ENCODE data around the gene ABTB2.
"Not testable (repeated sequence)": the region's sequence is repeated elsewhere in the genome, so short reads cannot be mapped to it uniquely, and the experiment has no call there.

Gene ABTB2

GRCh38 chr11:34256626-34257025, 101.2 kb downstream of the ABTB2 start:
- DNase-seq = no peak

DNA sequence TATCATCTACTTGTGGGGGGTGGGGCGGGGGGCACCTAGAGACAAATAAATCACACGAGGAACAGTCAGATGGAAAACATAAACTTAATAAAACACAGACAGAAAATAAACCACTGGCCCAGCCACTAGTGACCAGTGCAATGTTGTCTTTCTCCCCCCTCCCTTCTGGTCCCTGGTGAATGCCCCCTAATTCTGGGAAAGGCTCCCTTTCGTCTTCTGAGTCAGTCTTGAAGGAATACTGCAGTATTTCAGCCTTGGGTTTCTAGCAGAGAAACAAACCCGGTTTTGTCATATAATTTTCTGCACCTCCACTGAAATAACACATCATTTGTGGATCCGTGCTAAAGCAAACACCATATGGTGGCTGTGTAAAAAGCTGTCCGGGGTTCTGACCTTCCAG, 101.7 kb downstream of the ABTB2 start:
- DNase-seq = no peak

DNA sequence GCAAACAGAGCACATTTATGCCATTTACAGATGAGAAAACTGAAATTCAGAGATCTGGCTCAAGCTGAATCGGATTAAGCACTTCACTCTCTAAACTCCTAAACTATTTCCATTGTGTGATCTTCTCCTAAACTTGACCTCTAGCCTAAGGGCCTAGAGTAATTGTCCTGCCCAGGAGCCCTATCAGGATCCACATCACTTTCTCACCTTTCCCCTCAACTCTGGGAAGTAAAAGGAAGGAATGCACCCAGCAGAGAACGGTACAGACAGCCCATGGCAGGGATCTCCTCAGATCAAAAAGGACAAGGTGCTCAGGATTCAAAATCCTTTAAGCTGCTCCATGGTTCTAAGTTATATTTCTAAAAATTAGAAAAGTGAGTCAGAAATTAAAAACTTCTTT, 102.7 kb downstream of the ABTB2 start:
- DNase-seq = no peak

DNA sequence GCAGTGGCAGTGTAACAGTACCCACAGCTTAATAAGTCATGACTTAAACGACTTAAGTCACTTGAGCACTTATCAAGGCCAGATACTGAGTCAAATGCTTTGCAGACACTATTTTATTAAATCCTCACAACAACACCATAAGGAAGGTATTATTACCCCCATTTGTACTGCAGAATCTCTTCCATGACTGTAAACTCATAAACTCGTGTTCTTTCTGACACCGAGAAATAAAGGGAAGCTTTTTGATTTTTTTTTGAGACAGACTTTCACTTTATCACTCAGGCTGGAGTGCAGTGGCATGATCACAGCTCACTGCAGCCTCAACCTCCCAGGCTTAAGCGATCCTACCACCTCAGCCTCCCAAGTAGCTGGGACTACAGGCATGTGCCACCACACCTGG, 103.8 kb downstream of the ABTB2 start:
- no peak for DNase-seq

GRCh38 chr11:34252651-34253050, 105.2 kb downstream of the ABTB2 start:
- DNase-seq = no peak

GRCh38 chr11:34252015-34252414, 105.8 kb downstream of the ABTB2 start:
- no peak for DNase-seq

DNA sequence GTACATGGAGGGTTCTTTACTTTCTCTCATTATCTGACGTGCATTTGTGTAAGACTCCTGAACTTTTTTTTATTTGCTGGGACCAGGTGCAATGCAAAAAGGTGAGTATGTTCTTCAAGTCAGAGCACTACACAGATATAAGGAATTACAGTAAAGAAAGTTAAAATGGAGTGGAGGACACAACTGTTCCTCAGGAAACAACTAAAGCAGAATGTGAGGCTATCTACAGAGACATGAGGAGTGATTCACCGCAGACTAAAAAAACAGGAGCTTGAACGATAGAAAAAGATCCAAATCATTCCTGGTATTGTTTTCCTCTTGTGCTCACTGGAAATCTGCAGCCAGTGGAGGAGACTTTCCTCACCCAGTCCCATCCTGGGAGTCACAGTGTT, 106.2 kb downstream of the ABTB2 start:
- no peak for DNase-seq

DNA sequence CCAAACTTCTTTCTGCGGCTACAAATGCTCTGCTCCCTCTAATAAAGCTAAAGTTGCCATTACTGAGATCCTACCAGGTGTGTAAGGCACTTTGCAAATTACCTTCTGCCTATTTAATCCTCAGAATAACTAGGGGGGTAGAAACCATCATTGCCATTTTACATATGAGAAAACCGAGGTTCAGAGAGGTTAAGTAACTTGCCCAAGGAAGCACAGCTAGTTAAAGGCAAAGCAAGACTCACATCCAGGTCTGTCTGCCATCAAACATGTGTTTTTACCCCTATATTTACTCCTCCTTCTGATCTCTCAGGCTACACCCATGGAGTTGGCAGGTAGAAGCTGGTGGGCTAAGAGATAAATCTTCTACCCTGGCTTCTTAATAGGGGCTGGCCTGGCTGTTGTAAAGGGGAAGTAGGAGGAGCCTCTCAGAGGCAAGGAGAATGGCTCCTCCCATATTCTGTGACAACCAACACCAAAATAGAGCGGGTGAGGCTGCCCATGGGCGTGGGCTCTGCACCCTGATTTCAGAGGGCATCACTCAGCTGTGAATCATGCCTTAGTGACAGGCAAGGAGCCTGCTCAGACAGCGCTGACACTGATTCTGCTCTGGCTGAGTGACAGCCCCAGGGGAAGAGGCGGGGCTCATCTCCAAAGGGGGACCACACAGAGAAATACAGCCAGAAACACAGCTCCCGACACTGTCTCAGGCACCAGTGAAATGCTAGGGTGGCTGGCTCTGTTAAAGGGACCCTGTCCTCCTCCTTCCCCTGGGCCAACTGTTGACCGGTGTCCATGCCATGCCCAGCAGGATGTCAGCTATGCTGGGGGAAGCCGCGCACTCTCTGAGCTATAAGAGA, 106.8 kb downstream of the ABTB2 start:
- peak; percentile 79 for DNase-seq

DNA sequence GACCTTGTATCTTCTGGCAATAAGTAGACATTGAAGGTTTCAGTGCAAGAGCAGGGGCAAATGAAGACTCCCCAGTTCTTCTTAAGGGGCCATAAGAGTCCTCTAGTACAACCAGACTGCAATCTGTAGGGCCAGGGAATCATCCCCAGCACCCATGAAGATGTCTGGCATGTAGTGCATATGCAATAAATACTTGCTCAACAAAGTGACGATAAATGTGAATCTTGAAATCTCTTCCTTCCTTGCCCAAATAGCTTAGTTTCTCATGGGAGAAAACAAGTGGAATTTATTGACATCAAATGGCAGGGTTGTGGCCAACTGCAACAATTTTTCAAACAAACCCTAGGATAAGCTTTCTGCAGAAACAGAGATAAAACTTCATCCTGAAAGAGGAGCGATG, 107.6 kb downstream of the ABTB2 start:
- DNase-seq = no peak

- DNase-seq = no peak
These were observed 108.4 kb downstream of the ABTB2 start for GRCh38 chr11:34249439-34249838.

GRCh38 chr11:34246511-34246910, 111.3 kb downstream of the ABTB2 start:
- not testable (repeated sequence) for DNase-seq

DNA sequence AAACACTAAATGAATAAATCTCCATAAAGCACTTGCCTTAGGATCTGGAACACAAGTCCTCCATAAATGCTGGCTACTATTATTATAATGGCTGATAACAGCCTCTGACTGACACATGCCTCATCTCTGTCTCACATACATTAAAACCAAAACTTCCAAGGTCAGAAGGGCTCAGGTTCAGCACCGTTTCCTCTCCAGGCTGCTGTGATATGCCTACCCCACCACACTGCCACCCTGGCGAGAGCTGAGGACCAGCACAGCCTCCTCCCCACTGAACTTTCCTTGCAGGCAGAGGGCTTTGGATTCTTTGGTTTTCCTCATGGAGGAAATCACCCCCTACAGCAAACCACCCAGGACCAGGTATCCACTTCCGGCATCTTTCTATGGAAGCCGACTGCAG, 112.8 kb downstream of the ABTB2 start:
- DNase-seq = peak; percentile 43

- DNase-seq = peak; percentile 74
These were observed 114.0 kb downstream of the ABTB2 start for GRCh38 chr11:34243600-34244464.

GRCh38 chr11:34242037-34242625, 115.7 kb downstream of the ABTB2 start:
- no peak for DNase-seq

- DNase-seq = no peak
These were observed 117.7 kb downstream of the ABTB2 start for GRCh38 chr11:34240150-34240494.

- no peak for DNase-seq
These were observed 118.2 kb downstream of the ABTB2 start for GRCh38 chr11:34239465-34240149.

- DNase-seq = no peak
These were observed 118.8 kb downstream of the ABTB2 start for GRCh38 chr11:34238966-34239365.

DNA sequence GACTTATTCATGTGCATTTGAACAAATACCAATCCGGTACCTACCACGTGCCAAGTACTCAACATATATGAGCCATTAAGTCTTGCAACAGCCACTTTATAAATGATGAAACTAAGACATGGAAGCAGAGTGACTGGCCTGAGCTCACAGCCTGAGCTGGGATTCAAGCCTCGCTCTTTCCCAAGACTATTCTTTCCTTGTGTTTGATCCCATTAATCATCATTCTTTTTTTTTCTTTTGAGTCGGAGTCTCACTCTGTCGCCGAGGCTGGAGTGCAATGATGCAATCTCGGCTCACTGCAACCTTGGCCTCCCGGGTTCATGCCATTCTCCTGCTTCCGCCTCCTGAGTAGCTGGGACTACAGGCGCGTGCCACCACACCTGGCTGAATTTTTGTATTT, 119.3 kb downstream of the ABTB2 start:
- no peak for DNase-seq

DNA sequence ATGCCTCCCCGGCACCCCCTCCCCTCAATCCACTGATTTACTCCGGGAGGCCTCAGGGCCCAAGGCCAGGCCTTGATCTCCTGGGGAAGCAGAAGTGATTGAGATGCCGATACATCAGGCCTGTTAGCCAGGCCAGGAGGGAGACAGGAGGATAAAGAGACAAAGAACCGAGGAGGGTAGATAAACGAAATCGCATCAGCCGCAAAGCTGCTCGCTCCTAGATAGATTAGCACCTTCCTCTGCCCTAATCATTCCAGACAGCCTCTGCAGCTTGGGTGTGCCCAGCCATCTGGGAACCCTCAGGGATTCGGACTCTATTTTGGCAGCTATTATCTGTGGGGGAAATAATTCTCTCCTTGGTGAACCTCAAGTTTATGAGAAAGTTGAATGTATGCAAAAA, 121.2 kb downstream of the ABTB2 start:
- DNase-seq = no peak

- no peak for DNase-seq
These were observed 122.2 kb downstream of the ABTB2 start for GRCh38 chr11:34235591-34236071.

- DNase-seq = no peak
These were observed 122.6 kb downstream of the ABTB2 start for GRCh38 chr11:34235189-34235588.

DNA sequence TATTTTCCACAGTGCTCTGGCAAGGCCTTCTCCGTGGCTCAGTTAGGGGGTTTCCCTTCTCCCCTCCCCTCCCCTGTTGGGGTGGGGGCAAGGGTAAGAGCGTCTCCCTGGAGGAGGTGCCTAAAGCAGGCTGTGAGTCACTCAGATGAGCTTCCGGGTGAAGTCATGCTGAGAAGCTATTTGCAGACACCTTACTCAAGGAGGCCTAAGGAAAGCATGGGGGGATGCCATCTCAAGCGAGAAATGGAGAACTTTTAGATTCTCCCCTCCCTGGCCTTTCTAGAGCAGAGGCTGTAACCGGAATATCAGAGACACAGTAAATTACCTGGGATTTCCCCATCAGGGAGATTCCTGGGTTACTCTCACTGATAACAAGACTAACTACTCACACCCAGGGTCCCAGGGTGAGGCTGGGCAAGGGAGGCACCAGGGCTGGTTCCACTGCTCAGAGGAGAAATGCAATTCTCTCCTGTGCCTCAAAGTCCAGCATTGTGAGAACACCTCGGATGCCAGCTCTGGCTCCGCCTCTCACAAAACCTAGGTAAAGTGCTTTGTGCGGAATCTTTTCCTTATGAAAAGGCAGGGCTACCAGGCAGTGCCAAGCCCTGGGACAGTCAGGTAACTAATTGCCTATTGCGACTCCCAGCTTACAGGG, 123.6 kb downstream of the ABTB2 start:
- DNase-seq = peak; percentile 84

Measured in activated CD4-positive, alpha-beta T cell treated with anti-CD3 and anti-CD28 coated beads for 48 hours (primary cell).